NCI-H82 treated with DMSO at 0.1 percent for 48 hours (cell line): Measurements from ENCODE around the gene KSR1.
"Not testable (repeated sequence)": the region's sequence is repeated elsewhere in the genome, so short reads cannot be mapped to it uniquely, and the experiment has no call there.

Source experiments
- DNase-seq: peaks from one replicate; lab custom pipeline; 2025; ENCODE audit not compliant: unreplicated experiment; lab: John Stamatoyannopoulos, UW

The KSR1 gene

DNA sequence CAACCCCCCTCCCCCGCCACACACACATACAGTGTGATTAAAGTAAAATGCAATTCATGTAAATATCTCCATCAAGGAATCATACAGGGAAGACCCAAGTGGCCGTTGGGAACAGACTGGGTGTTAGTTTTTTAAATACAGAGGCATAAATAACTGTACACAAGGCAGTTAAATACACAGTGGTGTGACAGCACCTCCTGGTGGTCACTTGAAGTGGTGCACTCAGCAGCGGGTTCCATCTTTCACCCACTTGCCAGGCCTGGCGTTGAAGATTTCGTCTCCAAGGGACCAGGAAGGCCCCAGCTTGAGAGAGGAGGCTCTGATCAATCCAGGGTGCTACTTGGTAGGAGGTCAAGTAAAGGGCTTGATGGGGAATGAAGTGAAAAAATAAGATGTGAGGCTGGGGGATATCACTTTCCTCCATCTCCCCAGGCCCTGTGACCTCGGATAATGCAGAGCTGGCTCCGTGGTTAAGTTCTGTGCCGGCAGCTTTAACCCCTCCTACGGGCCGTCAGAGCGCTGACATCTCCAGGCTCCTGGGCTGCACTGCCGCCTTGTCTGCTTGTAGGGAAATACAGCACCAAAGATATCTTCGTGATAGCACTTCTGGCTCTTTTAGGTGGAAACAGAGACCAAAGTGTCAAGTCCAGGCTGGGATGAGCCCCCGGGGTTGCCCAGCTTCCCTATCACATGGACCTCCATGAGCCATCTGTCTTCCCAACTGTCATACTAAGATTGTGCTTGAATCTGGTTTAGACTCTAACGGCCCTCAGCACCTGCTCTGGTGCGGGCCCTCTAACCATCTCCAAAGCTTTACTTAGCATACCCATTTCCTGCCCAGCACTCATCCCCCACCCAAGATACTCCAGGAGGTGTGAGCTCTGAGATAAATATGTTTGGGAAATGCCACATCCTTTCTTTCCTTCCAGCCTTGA is 195.4 kb downstream of the KSR1 start:
- no peak for DNase-seq

DNA sequence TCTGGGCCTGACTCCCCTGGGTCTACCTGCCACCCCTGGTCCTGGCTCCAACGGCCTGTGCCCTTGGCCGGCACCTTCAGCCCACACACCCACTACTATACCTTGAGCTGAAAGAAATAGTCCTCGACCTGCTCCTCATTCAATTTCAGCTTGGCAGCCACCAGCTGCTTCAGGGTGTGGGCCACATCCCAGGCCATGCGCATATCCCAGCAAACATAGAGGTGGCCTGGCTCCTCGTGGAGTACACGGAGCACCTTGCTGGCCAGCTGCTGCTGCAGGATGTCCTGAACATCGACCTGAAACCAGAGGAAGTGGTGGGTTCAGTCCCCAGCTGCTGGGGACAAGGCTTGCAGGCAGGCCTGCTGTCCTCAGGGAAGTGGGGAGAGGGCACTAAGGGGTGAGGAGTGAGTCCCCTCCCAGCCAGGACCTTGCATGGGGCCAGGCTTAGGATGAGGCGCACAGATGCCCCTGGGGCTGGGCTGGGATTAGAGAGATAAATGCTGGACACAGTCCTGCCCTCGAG is 197.3 kb downstream of the KSR1 start:
- DNase-seq = not testable (repeated sequence)

DNA sequence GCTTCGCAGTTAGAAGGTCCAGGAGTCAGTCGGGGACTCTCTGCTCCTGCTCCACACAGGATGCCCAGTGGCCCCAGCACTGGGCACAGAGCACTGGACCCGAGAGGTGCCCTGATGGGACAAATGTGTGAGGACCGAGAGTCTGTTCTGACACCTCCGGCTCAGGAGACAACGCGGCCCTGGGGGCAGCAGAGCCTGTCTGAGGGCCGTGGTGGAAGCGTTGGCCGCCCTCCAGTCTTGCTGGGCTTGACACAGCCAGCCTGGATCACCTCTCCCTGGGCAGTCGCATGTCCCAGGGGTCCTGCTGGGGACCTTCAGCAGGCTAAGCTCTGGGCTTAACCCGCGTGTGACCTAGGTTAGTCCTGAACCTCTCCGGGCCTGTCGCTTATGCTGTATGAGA is 197.9 kb downstream of the KSR1 start:
- no peak for DNase-seq

DNA sequence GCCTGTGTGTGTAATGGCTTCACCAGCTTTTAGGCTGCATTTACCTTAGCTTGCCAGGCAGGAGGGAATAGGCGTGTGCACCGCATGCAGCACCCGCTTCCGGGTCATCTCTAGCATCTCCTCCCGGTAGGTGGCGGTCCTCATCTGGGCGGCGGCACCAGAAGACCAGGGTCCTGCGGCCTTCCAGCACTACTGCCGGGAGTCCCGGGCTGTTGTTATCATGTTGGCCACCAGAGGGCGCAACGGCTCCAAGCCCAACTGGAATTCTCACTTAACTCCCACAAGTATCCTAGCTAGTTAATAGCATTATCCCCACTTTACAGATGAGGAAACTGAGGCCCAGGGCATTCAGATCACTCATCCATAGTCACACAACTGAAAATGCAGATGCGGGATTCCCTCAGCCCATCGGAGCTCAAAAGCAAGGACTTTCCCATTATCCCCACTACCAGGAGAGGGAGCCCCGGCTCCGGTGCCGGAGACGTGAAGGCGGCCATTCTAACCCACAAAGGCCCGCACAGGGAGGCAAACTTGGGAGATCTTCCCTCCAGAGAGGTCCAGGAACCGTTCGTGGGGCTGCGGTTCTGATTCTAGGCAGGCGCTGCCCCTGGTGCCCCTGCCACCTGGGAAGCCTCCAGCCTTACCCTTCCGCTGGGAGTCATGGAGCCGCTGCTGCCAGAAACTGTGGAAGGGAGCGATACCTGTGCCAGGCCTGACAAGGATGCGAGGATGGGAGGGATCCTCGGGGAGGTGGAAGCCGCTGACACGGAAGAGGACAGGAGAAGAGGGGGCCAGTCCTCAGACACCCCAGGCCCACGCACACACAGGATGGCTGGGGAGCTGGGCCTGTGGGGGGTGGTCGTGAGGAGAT is 198.6 kb downstream of the KSR1 start:
- peak; percentile 74 for DNase-seq

DNA sequence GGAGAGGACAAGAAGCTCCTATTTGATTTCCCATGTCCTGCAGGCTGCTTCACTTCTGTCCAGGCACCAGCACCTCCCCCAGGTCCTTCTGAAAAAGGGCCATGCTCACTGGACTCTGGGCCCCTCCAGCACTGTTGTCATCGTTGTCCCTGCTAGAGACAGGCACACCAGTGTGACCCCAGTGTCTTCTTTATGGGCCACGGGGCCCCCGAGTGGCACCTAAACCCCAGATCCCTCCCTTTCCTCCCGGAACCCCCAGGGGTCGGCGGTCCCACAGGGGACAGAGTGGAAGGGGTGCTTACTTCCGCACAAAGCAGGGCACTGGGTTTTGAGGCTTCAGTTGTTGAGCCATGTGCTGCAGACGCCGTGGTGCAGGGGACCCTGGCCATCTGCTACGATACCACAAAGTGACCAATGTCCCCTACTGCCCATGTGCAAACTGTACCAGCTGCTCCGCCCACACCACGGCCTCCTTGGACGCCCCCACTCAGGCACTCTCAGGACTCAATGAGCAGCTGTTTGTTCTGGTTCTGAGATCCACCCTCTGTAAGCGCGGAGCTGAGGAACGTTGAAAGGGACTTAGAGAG is 199.4 kb downstream of the KSR1 start:
- DNase-seq = not testable (repeated sequence)

DNA sequence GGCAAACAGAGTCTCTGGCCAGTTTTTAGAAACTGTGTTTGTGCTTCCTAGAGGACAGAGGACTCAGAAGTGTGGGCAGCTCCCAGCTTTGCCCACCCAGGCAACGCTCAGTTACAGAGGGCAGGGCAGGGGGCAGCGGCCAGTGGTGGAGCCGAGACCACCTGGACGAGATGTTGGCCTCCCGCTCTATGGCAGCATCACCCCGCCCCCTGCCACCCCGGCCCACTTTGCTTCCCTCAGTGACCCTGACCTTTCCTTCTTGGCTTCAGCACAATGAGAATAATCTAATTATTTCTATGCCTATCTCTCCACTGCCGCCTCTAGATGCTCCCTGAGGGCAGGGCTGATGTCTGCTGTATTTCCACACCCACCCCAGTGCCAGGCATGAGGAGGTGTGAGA is 200.4 kb downstream of the KSR1 start:
- DNase-seq = not testable (repeated sequence)

DNA sequence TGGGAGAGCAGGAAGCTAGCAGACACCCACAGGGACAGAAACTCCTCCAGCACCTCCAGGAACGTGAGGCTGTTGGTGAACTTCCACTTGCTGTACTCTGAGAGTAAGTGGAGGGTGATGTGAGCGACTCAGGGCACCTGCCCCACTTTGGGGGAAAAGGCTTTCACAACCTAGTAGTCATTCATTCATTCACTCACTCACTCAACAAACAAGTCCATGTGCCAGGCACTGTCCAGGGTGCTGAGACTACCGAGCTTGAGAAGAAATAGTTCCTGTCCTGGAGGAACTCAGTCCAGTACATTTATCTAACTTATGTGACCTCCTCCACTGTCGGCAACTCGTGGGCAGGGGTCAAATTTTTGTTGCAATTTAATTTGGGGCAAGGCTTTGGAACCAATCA is 201.4 kb downstream of the KSR1 start:
- DNase-seq = no peak

DNA sequence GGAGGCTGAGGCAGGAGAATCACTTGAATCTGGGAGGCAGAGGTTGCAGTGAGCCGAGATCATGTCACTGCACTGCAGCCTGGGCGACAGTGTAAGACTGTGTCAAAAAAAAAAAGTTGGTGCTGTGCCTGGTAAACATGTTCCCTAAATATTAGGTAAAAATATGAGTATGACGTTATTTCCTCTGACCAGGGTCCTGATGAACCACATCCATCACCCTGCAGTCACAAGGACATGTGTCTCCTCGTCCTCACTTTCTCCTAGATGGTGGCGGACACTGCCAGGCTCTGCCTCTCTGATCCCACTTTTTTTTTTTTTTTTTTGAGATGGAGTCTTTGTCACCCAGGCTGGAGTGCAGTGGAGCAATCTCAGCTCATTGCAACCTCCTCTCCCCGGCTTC is 203.4 kb downstream of the KSR1 start:
- no peak for DNase-seq

DNA sequence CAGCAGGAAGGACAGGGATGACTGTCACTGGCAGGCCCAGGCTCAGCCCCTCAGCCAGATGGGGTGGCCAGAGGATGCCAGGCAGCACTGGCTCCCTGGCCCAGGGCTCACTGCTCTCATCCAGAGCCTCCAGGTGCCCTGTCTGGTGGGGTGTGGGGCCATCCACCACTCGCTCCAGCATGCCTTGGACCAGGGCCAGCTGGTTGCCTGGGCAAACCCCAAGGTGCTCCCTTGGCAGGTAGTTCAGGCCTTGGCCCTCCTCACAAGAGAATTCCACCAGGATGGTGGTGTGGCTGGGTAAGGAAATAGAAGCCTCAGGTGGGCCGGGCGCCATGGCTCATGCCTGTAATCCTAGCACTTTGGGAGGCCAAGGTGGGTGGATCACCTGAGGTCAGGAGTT is 204.2 kb downstream of the KSR1 start:
- no peak for DNase-seq

DNA sequence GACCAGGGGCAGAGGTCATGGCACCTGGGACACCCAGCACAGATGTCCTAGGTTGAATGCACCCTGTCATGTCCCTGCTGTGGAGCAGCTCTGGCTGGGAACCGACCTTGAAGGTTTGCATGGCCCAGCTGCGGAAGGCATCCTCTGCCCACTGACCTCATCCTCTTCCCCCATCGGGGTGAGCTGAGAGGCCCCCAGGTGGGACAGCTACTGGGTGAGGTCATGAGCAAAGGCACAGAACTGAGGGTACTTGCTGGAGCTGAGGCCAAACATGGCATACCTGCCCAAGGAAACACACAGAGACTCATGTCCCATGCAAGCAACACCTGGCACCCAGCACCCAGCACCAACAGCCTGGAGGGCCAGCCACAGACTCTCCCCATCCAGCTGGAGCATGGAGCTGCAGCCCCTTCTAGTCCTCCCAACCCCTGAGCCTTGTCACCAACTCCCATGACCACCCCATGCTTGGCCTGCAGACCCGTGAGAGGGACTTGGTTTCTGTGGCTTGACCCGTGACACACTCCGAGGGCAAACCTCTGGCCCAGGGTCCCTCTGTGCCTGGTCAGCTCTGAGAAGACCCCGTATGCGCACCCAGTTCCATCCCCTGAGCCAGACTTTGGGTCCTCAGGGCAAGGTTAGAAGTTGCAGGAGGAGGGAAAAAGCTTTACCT is 207.8 kb downstream of the KSR1 start:
- DNase-seq = no peak

DNA sequence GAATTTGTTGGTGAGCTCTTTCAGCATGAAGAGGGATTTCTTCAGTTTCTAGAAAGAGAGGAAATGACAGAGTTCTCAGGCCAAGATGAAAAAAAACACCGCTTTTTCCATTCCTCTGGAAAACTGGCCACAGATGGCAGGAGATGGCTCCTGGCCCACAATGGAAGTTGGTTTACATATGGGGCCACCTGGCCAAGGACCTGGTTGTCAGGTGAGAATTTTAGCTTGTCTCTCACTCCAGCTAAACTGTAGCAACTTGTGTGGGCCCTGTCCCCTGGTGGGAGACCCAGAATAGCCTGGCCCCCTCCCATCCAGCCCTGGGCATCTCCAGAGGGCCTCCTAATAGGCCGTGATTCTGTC is 208.3 kb downstream of the KSR1 start:
- DNase-seq = no peak

DNA sequence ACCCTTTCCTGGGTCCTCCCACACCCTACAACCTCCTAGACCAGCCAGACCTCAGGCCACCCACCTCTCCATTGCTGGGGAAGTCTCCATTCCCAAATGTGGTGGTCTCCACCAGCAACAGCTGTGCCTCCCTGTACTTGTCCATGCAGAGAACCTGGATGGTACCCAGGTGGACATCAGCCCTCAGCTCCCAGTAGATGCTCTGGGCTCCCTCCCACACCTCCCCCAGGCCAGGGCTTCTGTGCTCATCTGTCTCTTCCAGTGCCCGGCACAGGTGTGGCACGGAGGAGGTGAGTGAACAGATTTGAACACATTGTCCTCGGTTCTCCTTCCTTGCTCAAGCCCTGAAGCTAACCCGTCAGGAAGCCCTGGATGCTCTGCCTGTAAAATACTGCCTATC is 209.3 kb downstream of the KSR1 start:
- no peak for DNase-seq

DNA sequence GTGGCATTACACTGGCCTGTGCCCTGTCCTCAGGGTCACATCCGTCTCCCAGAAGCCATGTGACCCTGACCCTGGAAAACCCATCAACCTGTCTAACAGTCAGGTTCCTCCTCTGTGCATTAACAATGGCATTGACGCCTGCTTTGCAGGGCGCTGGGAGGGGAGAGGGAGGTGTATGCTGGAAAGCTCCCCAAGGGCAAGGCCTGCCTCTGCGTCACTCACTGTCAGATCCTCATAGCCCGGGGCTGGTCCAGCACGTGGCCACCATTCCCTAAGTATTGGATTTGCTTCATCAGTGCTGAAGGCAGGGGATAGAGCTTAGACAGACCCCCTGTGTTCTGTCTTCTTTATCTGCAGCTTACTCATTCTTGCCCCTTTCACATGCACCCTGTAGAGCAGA is 210.0 kb downstream of the KSR1 start:
- not testable (repeated sequence) for DNase-seq

DNA sequence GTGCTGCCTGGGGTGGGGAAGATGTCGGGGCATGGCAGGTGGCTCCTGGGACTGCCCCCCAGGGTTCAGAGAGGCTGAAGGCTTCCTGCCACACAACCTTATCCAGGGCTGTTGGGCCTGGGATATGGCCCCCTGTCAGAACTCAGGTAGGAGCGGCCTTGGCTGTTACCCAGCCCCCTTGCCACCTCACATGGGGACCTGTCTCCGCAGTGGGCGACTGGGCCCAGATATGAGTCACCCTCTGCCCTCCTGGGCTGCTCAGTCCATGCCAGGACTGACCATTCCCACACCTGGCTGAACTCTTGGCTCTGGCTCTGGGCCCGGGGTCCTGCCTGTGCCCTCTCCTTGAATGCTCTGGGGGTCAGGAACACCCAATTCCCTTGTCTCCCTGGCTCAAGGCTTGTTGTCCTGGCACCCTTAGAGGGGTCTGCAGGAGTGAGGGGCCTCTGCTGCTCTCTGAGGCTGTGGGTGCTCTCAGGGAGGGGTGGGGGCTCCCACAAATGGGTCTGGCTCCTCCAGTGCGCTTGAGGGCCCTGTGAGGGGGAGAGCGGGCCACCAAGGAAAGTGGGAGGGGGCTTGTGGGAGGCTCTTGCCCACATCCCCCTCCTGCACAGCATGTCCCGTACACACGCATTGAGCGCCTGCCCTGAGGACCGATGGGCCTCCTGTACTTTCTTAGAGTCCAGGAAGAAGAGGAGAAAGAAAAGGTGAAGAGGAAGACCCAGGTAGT is 210.7 kb downstream of the KSR1 start:
- DNase-seq = no peak

DNA sequence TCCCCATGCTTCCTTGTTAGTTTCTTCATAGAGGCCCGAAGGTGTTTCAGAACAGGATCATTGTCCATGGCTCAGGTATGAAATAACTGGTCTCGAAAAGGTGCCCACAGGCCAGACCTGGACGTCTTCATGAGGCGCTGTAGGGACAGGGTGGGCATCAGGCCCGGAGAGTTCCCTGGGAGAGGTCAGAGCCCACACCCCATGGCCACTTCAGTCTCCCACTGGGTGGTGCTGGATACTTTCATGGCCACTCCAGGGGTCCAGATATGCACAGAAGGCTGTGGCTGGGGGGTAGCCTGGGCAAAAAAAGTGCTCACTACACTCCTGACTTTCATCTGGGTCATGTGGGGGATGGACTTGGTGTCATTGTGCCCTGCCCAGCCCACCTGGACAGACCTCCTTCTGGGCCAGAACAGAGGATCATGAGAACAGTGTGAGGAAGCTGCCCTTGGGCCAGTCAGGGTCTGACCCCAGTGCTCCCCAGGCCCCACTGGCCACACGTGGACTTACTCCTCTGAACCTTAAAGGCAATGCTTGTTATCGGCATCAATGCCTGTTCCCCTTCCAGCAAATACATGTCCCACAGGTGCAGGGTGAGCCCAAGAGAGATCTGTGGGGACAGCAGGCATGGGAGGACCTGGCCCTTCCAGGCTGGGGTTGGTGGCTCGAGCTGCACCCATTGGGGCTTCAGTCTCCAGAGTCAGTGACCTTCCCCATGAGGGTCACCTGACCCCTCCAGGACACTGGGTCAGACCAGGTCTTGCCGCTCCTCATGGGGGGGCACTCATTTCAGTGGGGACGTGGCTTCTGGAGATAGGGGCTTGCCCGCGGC is 211.6 kb downstream of the KSR1 start:
- DNase-seq = no peak

DNA sequence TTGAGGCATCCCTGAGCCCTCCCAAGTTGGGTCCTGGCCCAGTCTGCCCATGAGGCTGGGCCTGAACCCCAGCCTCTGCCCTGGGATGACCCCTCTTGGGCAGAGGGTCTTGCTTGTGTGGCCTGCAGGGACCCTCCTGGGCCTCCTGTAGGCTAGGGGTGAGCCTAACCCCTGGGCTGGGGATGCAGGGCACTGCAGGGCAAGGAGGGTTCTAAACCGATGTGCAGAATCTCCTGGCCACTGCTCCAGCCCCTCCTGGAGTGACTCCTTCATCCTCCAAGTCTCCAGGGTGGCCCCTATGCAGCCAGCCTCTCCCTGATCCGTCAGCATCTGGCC is 212.2 kb downstream of the KSR1 start:
- DNase-seq = no peak

DNA sequence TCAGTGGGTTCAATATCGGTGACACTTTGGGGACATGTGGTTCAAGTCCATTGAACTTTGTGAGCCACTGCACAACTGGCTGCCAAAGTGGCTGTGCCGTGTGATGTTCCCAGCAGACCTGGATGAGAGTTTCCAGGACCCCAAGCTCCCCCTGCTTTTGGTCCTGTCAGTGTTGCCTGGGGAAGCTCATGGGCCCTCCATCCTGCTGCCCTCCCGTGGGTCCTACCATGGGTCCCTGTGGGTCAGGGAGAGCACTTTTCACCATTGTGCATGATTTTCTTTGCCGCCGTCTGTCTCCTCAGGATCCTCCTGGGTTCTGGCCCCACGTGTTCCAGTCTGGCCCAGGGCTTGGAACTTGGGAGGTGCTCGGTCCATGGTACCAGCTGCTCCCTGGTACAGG is 212.9 kb downstream of the KSR1 start:
- DNase-seq = no peak

DNA sequence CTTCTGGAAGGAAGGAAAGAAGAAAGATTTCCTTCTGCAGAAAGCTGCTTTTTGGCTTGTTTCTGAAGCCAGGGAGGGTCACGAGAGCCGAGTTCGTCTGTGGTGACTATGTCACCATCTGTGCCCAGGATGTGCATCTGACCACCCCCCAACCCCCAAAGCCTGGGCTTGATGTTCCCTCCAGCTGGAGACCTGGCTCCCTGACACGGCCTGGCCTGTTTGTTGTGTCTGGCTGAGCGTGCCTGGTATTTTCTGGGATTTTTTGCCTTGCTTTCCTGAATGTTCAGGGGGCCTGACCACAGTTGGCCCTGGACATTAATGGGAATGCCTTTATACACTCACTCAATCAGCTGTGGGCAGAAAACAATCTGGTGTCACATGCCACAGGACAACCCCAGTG is 213.6 kb downstream of the KSR1 start:
- no peak for DNase-seq

DNA sequence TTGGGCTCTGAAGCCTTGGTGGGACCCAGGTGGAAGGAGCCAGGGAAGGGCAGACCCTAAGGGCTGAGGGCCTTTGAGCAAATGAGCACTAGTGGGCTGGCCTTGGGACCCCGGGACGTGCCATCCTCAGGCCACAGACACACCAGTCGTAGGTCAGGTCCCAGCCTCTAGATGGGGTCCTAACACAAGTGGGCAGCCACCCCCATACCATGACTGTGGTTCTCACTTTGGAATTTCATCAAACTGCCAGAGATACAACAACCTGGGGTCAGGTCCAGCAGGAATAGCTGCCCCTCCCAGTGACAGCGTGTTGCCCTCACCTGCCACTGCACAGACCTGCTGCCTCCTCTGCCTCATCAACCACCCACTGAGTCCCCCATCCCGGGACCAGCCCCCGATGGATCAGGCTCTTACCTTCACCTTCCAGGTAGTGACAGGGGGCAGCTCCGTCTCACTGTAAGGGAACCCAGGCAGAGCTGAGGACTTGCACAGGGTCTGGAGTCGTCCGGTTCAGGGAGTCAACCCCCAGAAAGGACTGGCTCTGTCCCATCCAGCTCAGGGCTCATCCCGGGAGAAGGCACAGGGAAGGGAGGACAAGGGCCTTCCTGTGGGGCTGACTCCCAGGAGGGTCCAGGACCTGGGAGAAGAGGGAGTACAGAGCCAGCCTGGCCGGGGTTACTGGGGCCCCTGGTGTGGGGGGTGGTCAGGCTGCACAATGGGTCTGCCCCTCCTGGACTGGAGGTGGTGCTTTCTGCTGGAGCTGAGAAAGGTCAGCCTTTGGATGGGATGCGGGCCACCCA is 214.7 kb downstream of the KSR1 start:
- no peak for DNase-seq
